ENCODE measurements around the gene LIPK.
"Not testable (repeated sequence)": the region's sequence is repeated elsewhere in the genome, so short reads cannot be mapped to it uniquely, and the experiment has no call there.

- TF ChIP-seq CTCF (IDR thresholded peaks at IDR 0.05); ZFX (IDR thresholded peaks at IDR 0.05; ENCODE audit: borderline replicate concordance): not testable (repeated sequence)
Observed at GRCh38 chr10:88741921-88742320, 35.9 kb downstream of the LIPK start.
